GM23248 (cell line): ENCODE data around the gene PTPRR. TPM values are rescaled to one million over a fixed set of nuclear protein-coding genes. Genes with fewer than 3 reads are reported as not detected.

Experiments
- DNase-seq: peaks from one replicate; pipeline ENCODE4 v3.0.0-alpha.2; 2015
- H2AFZ ChIP-seq: fragments of 200-600 bp; sonication (generic); 2 replicates; pipeline ENCODE4 v1.6.1; 2016; ENCODE audit warnings: antibody characterized with exemption
- H3F3A ChIP-seq: fragments of 200-600 bp; sonication (generic); 2 replicates; pipeline ENCODE4 v1.6.1; 2016; ENCODE audit warnings: mild to moderate bottlenecking, antibody characterized with exemption, mixed run types; ENCODE audit not compliant: insufficient read depth
- H3K27ac ChIP-seq: fragments of 200-600 bp; sonication (generic); 2 replicates; pipeline ENCODE4 v1.5.1; 2016; ENCODE audit warnings: mild to moderate bottlenecking
- H3K27me3 ChIP-seq: fragments of 200-600 bp; sonication (generic); replicated peaks from 2 replicates; pipeline ENCODE4 v1.6.1; 2016; ENCODE audit warnings: mild to moderate bottlenecking; ENCODE audit not compliant: insufficient read depth
- H3K36me3 ChIP-seq: fragments of 200-600 bp; sonication (generic); 2 replicates; pipeline ENCODE4 v1.6.1; 2016; ENCODE audit warnings: low read depth, mild to moderate bottlenecking
- H3K4me1 ChIP-seq: fragments of 200-600 bp; sonication (generic); 2 replicates; pipeline ENCODE4 v1.6.1; 2016; ENCODE audit warnings: mild to moderate bottlenecking; ENCODE audit not compliant: insufficient read depth
- H3K4me2 ChIP-seq: fragments of 200-600 bp; sonication (generic); one replicate; pipeline ENCODE4 v1.6.1; 2016; ENCODE audit warnings: mild to moderate bottlenecking; ENCODE audit not compliant: unreplicated experiment
- H3K4me3 ChIP-seq: fragments of 200-600 bp; sonication (generic); 2 replicates; pipeline ENCODE4 v1.5.1; 2016; ENCODE audit warnings: mild to moderate bottlenecking
- H3K79me2 ChIP-seq: fragments of 200-600 bp; sonication (generic); 2 replicates; pipeline ENCODE4 v1.6.1; 2016; ENCODE audit warnings: mild to moderate bottlenecking; ENCODE audit not compliant: insufficient read depth
- H3K9ac ChIP-seq: fragments of 200-600 bp; sonication (generic); 2 replicates; pipeline ENCODE4 v1.6.1; 2016; ENCODE audit warnings: mild to moderate bottlenecking
- H3K9me2 ChIP-seq: fragments of 200-600 bp; sonication (generic); 2 replicates; pipeline ENCODE4 v1.6.1; 2016; ENCODE audit warnings: mixed run types, mild to moderate bottlenecking, moderate library complexity; ENCODE audit not compliant: insufficient read depth
- H3K9me3 ChIP-seq: fragments of 200-600 bp; sonication (generic); one replicate; pipeline ENCODE4 v1.6.1; 2017; ENCODE audit warnings: low read depth
- H4K20me1 ChIP-seq: fragments of 200-600 bp; sonication (generic); 2 replicates; pipeline ENCODE4 v1.6.0; 2016; ENCODE audit not compliant: insufficient read depth
- EZH2 ChIP-seq: fragments of 200-600 bp; sonication (generic); IDR thresholded peaks from 2 replicates; pipeline ENCODE4 v1.6.1; 2018; ENCODE audit warnings: antibody characterized with exemption, mild to moderate bottlenecking; ENCODE audit not compliant: insufficient read depth, poor library complexity, severe bottlenecking
- EZH2phosphoT487 ChIP-seq: fragments of 200-600 bp; sonication (generic); IDR thresholded peaks from 2 replicates; pipeline ENCODE4 v1.6.1; 2018; ENCODE audit warnings: antibody characterized with exemption, moderate library complexity, mild to moderate bottlenecking, low read depth; ENCODE audit not compliant: insufficient read depth
- WGBS, 2 experiments: methylation state at CpG; one replicate each; pipeline ENCODE4 v1.1.6; 2015 to 2017; ENCODE audit warnings: low lambda C conversion rate in 2 of 2, low coverage in 1 of 2; ENCODE audit errors: missing lambda C conversion rate in 2 of 2; 5-methylcytosine and 5-hydroxymethylcytosine counted together
- in situ Hi-C: fragments of 300-500 bp; cut with MboI; formaldehyde crosslinking; loops from 2 replicates; pipeline ENCODE4 v1.15.0; 2020
- polyA plus RNA-seq: library from polyadenylated mRNA; unstranded; fragments of >200 nt; fragmentation: Nextera tagmentation; extraction: Ambion mirVana; gene quantifications from 2 replicates; pipeline ENCODE4 v1.2.1, GENCODE V29; 2016
- total RNA-seq: library from RNA; depleted of rRNA; stranded (reverse); fragments of >200 nt; shearing (Covaris generic); gene quantifications from 2 replicates; pipeline ENCODE4 v1.2.3, GENCODE V29; 2014

Gene PTPRR
- total and polyA plus RNA-seq, 2 experiments from 2014 or later = 1.1 to 1.2 TPM

- Histone ChIP-seq H3K9ac (no peak overlapping the region), H3K9me3 (no peaks in the 10 kb centered on the region), H2AFZ (no peak overlapping the region), H3K36me3 (no peaks in the 10 kb centered on the region), H4K20me1 (no peaks in the 10 kb centered on the region), H3K4me2 (no peak overlapping the region), H3K9me2 (no peaks in the 10 kb centered on the region), H3F3A (no peaks in the 10 kb centered on the region), H3K27ac (no peak overlapping the region), H3K27me3 (no peaks in the 10 kb centered on the region), H3K79me2 (no peaks in the 10 kb centered on the region), H3K4me1 (no peaks in the 10 kb centered on the region), H3K4me3 (no peak overlapping the region)
- in situ Hi-C loops = no loop called here
- no peak for DNase-seq
- WGBS, 2 experiments = 86 to 92% methylated on average over 1 of the region's 1 CpG
- TF ChIP-seq EZH2 = no peak
- no peak for TF ChIP-seq EZH2phosphoT487
Measured at GRCh38 chr12:70955415-70955814, 34.9 kb upstream of the PTPRR start.

GRCh38 chr12:70950451-70950850 is 29.9 kb upstream of the PTPRR start:
- no peaks in the 10 kb centered on the region for H3F3A ChIP-seq
- no peak overlapping the region for H3K9ac ChIP-seq
- WGBS, 2 experiments = 25 to 32% methylated on average over 2 of the region's 2 CpGs
- no peak overlapping the region for H3K27ac ChIP-seq
- no peaks in the 10 kb centered on the region for H3K27me3 ChIP-seq
- no peak overlapping the region for H3K4me3 ChIP-seq
- in situ Hi-C loops = no loop called here
- H3K9me3 ChIP-seq = no peaks in the 10 kb centered on the region
- no peak overlapping the region for H2AFZ ChIP-seq
- no peak for TF ChIP-seq EZH2phosphoT487
- no peak for TF ChIP-seq EZH2
- no peaks in the 10 kb centered on the region for H4K20me1 ChIP-seq
- H3K79me2 ChIP-seq = no peaks in the 10 kb centered on the region
- H3K36me3 ChIP-seq = no peaks in the 10 kb centered on the region
- H3K4me1 ChIP-seq = no peaks in the 10 kb centered on the region
- no peak overlapping the region for H3K4me2 ChIP-seq
- DNase-seq = no peak
- no peaks in the 10 kb centered on the region for H3K9me2 ChIP-seq

- no peak for TF ChIP-seq EZH2phosphoT487
- no peaks in the 10 kb centered on the region for H3K9me3 ChIP-seq
- no peaks in the 10 kb centered on the region for H3F3A ChIP-seq
- no peak overlapping the region for H2AFZ ChIP-seq
- no peaks in the 10 kb centered on the region for H3K79me2 ChIP-seq
- H3K9me2 ChIP-seq = no peaks in the 10 kb centered on the region
- in situ Hi-C loops = no loop called here
- H3K4me1 ChIP-seq = no peaks in the 10 kb centered on the region
- H4K20me1 ChIP-seq = no peaks in the 10 kb centered on the region
- no peak overlapping the region for H3K9ac ChIP-seq
- no peak overlapping the region for H3K4me3 ChIP-seq
- H3K27me3 ChIP-seq = no peaks in the 10 kb centered on the region
- no peaks in the 10 kb centered on the region for H3K36me3 ChIP-seq
- H3K4me2 ChIP-seq = no peak overlapping the region
- no peak overlapping the region for H3K27ac ChIP-seq
- no peak for DNase-seq
Measured at GRCh38 chr12:70948976-70949336, 28.4 kb upstream of the PTPRR start.

GRCh38 chr12:70948236-70948975 is 27.9 kb upstream of the PTPRR start:
- Histone ChIP-seq H3K4me3 (no peak overlapping the region), H3K36me3 (no peaks in the 10 kb centered on the region), H2AFZ (no peak overlapping the region), H3K27ac (no peak overlapping the region), H3K27me3 (no peaks in the 10 kb centered on the region), H3F3A (no peaks in the 10 kb centered on the region), H3K4me2 (no peak overlapping the region), H3K9me3 (no peaks in the 10 kb centered on the region), H3K9ac (no peak overlapping the region), H3K4me1 (no peaks in the 10 kb centered on the region), H3K9me2 (no peaks in the 10 kb centered on the region), H3K79me2 (no peaks in the 10 kb centered on the region), H4K20me1 (no peaks in the 10 kb centered on the region)
- TF ChIP-seq EZH2phosphoT487 (no peak), EZH2 (no peak)
- in situ Hi-C loops = no loop called here
- DNase-seq = no peak
- WGBS, 2 experiments = 56 to 57% methylated on average over 6 of the region's 6 CpGs
